Measurements from ENCODE around the gene STXBP5L. TPM values are rescaled to one million over a fixed set of nuclear protein-coding genes. Genes with fewer than 3 reads are reported as not detected.
A peak's percentile ranks its signal among the peaks of the same experiment; 100 is the strongest.

The STXBP5L gene
- total RNA-seq, 1 donor from 2014 or later = 2.1 TPM

GRCh38 chr3:120875507-120875906 is 32.5 kb upstream of the STXBP5L start:
- H2AFZ ChIP-seq (ENCODE audit: low read depth, low read length) = no peak overlapping the region
- no peaks in the 10 kb centered on the region for H3K79me2 ChIP-seq (ENCODE audit: insufficient read depth, low read length)
- Mint-ChIP-seq H3K9me3 (ENCODE audit: unreplicated experiment) (no peaks in the 10 kb centered on the region), H3K4me3 (ENCODE audit: unreplicated experiment) (no peak overlapping the region), H3K4me1 (ENCODE audit: low read depth, unreplicated experiment) (peaks cover 9% of the 10 kb centered on the region), H3K36me3 (ENCODE audit: low read depth, unreplicated experiment) (no peaks in the 10 kb centered on the region), H3K27me3 (ENCODE audit: low read depth, unreplicated experiment) (no peaks in the 10 kb centered on the region), H3K27ac (ENCODE audit: unreplicated experiment) (no peak overlapping the region)
- H3K9me3 ChIP-seq (ENCODE audit: insufficient read depth, low read depth, low read length) = no peaks in the 10 kb centered on the region
- no peak overlapping the region for H3K9ac ChIP-seq (ENCODE audit: low read length)
- H3K27me3 ChIP-seq (ENCODE audit: insufficient read depth, low read length) = no peaks in the 10 kb centered on the region
- no peaks in the 10 kb centered on the region for H4K20me1 ChIP-seq (ENCODE audit: insufficient read depth, low read length)
- H3K4me3 ChIP-seq (ENCODE audit: insufficient read depth, low read depth, low read length) = no peak overlapping the region
- TF ChIP-seq EZH2 (IDR thresholded peaks at IDR 0.05; ENCODE audit: insufficient read depth, low read length) (no peak), CTCF (IDR thresholded peaks at IDR 0.05; ENCODE audit: insufficient read depth, low read depth, low read length) (no peak)
- FAIRE-seq (no peak), DNase-seq (ENCODE audit: low read depth) (no peak)
- H3K4me2 ChIP-seq (ENCODE audit: low read length) = no peak overlapping the region
- no peaks in the 10 kb centered on the region for H3K36me3 ChIP-seq (ENCODE audit: insufficient read depth, low read length)
- H3K27ac ChIP-seq (ENCODE audit: low read depth, low read length) = no peak overlapping the region
- H3K4me1 ChIP-seq (ENCODE audit: insufficient read depth, low read length) = no peaks in the 10 kb centered on the region

- FAIRE-seq (no peak), DNase-seq (ENCODE audit: low read depth) (peak; percentile 45)
- Mint-ChIP-seq H3K27me3 (ENCODE audit: low read depth, unreplicated experiment) (no peaks in the 10 kb centered on the region), H3K36me3 (ENCODE audit: low read depth, unreplicated experiment) (no peaks in the 10 kb centered on the region), H3K4me3 (ENCODE audit: unreplicated experiment) (no peak overlapping the region), H3K27ac (ENCODE audit: unreplicated experiment) (peak overlapping the region; percentile 86), H3K4me1 (ENCODE audit: low read depth, unreplicated experiment) (peaks cover 9% of the 10 kb centered on the region), H3K9me3 (ENCODE audit: unreplicated experiment) (no peaks in the 10 kb centered on the region)
- no peaks in the 10 kb centered on the region for H3K79me2 ChIP-seq (ENCODE audit: insufficient read depth, low read length)
- no peak overlapping the region for H3K9ac ChIP-seq (ENCODE audit: low read length)
- no peaks in the 10 kb centered on the region for H3K36me3 ChIP-seq (ENCODE audit: insufficient read depth, low read length)
- no peak overlapping the region for H3K4me3 ChIP-seq (ENCODE audit: insufficient read depth, low read depth, low read length)
- TF ChIP-seq EZH2 (IDR thresholded peaks at IDR 0.05; ENCODE audit: insufficient read depth, low read length) (no peak), CTCF (IDR thresholded peaks at IDR 0.05; ENCODE audit: insufficient read depth, low read depth, low read length) (no peak)
- H2AFZ ChIP-seq (ENCODE audit: low read depth, low read length) = no peak overlapping the region
- H3K4me2 ChIP-seq (ENCODE audit: low read length) = no peak overlapping the region
- H3K4me1 ChIP-seq (ENCODE audit: insufficient read depth, low read length) = no peaks in the 10 kb centered on the region
- no peaks in the 10 kb centered on the region for H4K20me1 ChIP-seq (ENCODE audit: insufficient read depth, low read length)
- no peak overlapping the region for H3K27ac ChIP-seq (ENCODE audit: low read depth, low read length)
- no peaks in the 10 kb centered on the region for H3K9me3 ChIP-seq (ENCODE audit: insufficient read depth, low read depth, low read length)
- no peaks in the 10 kb centered on the region for H3K27me3 ChIP-seq (ENCODE audit: insufficient read depth, low read length)
Measured at GRCh38 chr3:120875989-120876388, 32.0 kb upstream of the STXBP5L start.

GRCh38 chr3:120879411-120879810 is 28.6 kb upstream of the STXBP5L start:
- Mint-ChIP-seq H3K27ac (ENCODE audit: unreplicated experiment) (no peak overlapping the region), H3K27me3 (ENCODE audit: low read depth, unreplicated experiment) (no peaks in the 10 kb centered on the region), H3K36me3 (ENCODE audit: low read depth, unreplicated experiment) (no peaks in the 10 kb centered on the region), H3K9me3 (ENCODE audit: unreplicated experiment) (no peaks in the 10 kb centered on the region), H3K4me1 (ENCODE audit: low read depth, unreplicated experiment) (peaks cover 9% of the 10 kb centered on the region), H3K4me3 (ENCODE audit: unreplicated experiment) (no peak overlapping the region)
- H3K4me1 ChIP-seq (ENCODE audit: insufficient read depth, low read length) = no peaks in the 10 kb centered on the region
- H3K9me3 ChIP-seq (ENCODE audit: insufficient read depth, low read depth, low read length) = no peaks in the 10 kb centered on the region
- TF ChIP-seq CTCF (IDR thresholded peaks at IDR 0.05; ENCODE audit: insufficient read depth, low read depth, low read length) (no peak), EZH2 (IDR thresholded peaks at IDR 0.05; ENCODE audit: insufficient read depth, low read length) (no peak)
- H2AFZ ChIP-seq (ENCODE audit: low read depth, low read length) = no peak overlapping the region
- no peak for FAIRE-seq
- no peak overlapping the region for H3K4me2 ChIP-seq (ENCODE audit: low read length)
- no peaks in the 10 kb centered on the region for H3K79me2 ChIP-seq (ENCODE audit: insufficient read depth, low read length)
- no peaks in the 10 kb centered on the region for H3K36me3 ChIP-seq (ENCODE audit: insufficient read depth, low read length)
- no peak overlapping the region for H3K9ac ChIP-seq (ENCODE audit: low read length)
- no peaks in the 10 kb centered on the region for H4K20me1 ChIP-seq (ENCODE audit: insufficient read depth, low read length)
- no peaks in the 10 kb centered on the region for H3K27me3 ChIP-seq (ENCODE audit: insufficient read depth, low read length)
- no peak overlapping the region for H3K27ac ChIP-seq (ENCODE audit: low read depth, low read length)
- no peak for DNase-seq (ENCODE audit: low read depth)
- H3K4me3 ChIP-seq (ENCODE audit: insufficient read depth, low read depth, low read length) = no peak overlapping the region

All from astrocyte (in vitro differentiated cells and primary cell).